ENCODE data around the gene TBX5. TPM values are rescaled to one million over a fixed set of nuclear protein-coding genes. Genes with fewer than 3 reads are reported as not detected.

TBX5 gene
- total RNA-seq (under 1 TPM in 3 of 7 donors, not detected in 4; 0.15 to 0.23 (median 0.18) TPM), polyA plus RNA-seq (under 1 TPM in 1 of 2 donors, not detected in 1; 0.04 TPM)
- long read RNA-seq, donor 1 = 0 reads
- long read RNA-seq, donor 2 = 0 reads
- long read RNA-seq, donor 3 = 0 reads

DNA sequence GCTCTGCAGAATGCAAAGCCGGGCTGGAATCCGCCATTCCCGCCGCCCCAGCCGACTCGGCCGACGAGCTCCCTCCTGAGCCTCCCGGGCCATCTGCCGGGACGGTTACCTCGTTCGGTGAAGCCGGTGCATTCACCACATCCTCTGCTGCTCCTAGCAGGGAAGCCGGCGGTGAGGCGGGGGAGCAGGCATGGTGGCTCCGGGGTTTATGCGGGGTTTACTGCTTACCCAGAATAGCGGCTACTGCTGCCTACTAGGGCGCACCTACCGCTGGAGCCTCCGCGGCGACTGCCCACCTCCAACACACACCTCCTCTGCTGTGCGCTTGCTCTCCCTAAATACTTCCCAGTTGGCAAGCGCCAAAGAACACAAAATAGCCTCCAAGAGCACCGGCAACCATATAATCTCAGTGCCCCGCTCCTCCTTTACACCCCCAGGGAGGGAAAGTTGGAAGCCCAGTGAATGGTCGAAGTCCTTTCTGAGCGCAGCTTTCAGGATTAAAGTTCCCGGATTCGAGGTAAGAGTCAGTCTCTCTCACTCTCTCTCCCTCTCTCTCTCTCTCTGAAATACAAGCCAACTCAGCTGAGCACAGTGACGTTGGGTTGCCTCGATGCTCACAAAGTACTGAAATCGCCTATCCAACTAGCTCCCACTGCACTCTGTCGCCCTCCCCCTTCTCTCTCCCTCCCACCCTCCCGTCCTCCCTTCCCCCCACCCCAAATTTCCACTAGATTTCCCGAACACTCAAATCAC lies at the start of gene TBX5:
Gene TBX5 (minus strand): TSS at position 626 of the 753 bp plus-strand sequence. CDS start 2,246 bp downstream, outside the sequence.
- 1 to 4% (median 1%) methylated on average over 19 to 39 of the region's 39 CpGs for WGBS, 3 donors
- Histone ChIP-seq H3K36me3 (no peaks in the 10 kb centered on the region), H3K27ac (no peak within 1 kb of the TSS), H3K27me3 (no peaks in the 10 kb centered on the region), H3K4me1 (ENCODE audit: insufficient read depth) (no peaks in the 10 kb centered on the region), H3K9me3 (no peaks in the 10 kb centered on the region), H3K4me3 (no peak within 1 kb of the TSS)
- intact Hi-C loops (cut with DNase I) = no loop called here
- TF ChIP-seq EP300 (IDR thresholded peaks at IDR 0.05) (no peak), CTCF (IDR thresholded peaks at IDR 0.05) (no peak), POLR2A (IDR thresholded peaks at IDR 0.05) (no peak)
- DNase-seq = no peak

DNA sequence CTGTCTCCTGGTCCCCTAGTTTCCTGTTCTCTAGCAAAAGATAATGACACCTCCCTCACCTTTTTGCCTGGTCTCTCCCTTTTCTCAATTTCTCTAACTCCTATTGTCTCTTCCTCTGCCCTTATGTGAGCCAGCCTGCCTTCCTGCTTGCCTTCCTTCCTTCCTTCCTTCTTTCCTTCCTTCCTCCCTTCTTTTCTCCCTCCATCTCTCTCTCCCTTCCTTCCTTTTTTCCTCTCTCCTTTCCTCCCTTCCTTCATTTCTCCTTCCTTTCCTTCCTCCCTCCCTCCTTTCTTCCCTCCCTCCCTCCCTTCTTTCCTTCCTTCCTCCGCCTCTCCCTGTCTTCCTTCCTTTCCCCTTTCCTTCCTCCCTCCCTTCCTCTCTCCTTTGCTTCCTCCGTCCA lies 45.7 kb upstream of the TBX5 start:
- intact Hi-C loops (cut with DNase I) = no loop called here
- no peaks in the 10 kb centered on the region for H3K27me3 ChIP-seq
- 27 to 32% (median 27%) methylated on average over 2 of the region's 2 CpGs for WGBS, 3 donors

GRCh38 chr12:114450515-114451300 lies 44.8 kb upstream of the TBX5 start:
- DNase-seq = no peak
- no peak overlapping the region for H3K27ac ChIP-seq
- no peak overlapping the region for H3K4me3 ChIP-seq
- WGBS, 3 donors = 1 to 2% (median 1%) methylated on average over 7 of the region's 7 CpGs
- no peaks in the 10 kb centered on the region for H3K9me3 ChIP-seq
- no peaks in the 10 kb centered on the region for H3K36me3 ChIP-seq
- no peaks in the 10 kb centered on the region for H3K4me1 ChIP-seq (ENCODE audit: insufficient read depth)
- H3K27me3 ChIP-seq = no peaks in the 10 kb centered on the region
- TF ChIP-seq POLR2A (IDR thresholded peaks at IDR 0.05) (no peak), EP300 (IDR thresholded peaks at IDR 0.05) (no peak), CTCF (IDR thresholded peaks at IDR 0.05) (no peak)
- intact Hi-C loops (cut with DNase I) = no loop called here

More for the DNA sequence above, 45.7 kb upstream of the TBX5 start:
- no peaks in the 10 kb centered on the region for H3K9me3 ChIP-seq
- no peaks in the 10 kb centered on the region for H3K4me1 ChIP-seq (ENCODE audit: insufficient read depth)
- H3K4me3 ChIP-seq = no peak overlapping the region
- H3K36me3 ChIP-seq = no peaks in the 10 kb centered on the region
- H3K27ac ChIP-seq = no peak overlapping the region
- DNase-seq = no peak
- TF ChIP-seq POLR2A (IDR thresholded peaks at IDR 0.05) (no peak), CTCF (IDR thresholded peaks at IDR 0.05) (no peak), EP300 (IDR thresholded peaks at IDR 0.05) (no peak)

- DNase-seq = no peak
- Histone ChIP-seq H3K9me3 (no peaks in the 10 kb centered on the region), H3K27me3 (no peaks in the 10 kb centered on the region), H3K36me3 (no peaks in the 10 kb centered on the region), H3K4me3 (no peak overlapping the region), H3K27ac (no peak overlapping the region), H3K4me1 (ENCODE audit: insufficient read depth) (no peaks in the 10 kb centered on the region)
- 2 to 3% (median 3%) methylated on average over 5 of the region's 5 CpGs for WGBS, 3 donors
- TF ChIP-seq EP300 (IDR thresholded peaks at IDR 0.05) = no peak
- no peak for TF ChIP-seq POLR2A (IDR thresholded peaks at IDR 0.05)
- no peak for TF ChIP-seq CTCF (IDR thresholded peaks at IDR 0.05)
- intact Hi-C loops (cut with DNase I) = no loop called here
Observed at GRCh38 chr12:114450019-114450418, 44.1 kb upstream of the TBX5 start.
